GM12878 (cell line): ENCODE measurements around the gene SPSB3. TPM values are rescaled to one million over a fixed set of nuclear protein-coding genes. Genes with fewer than 3 reads are reported as not detected.

Experiments used
- ATAC-seq: fragments of 200-7000 bp; cut with Tn5 transposase; 3 replicates; pipeline ENCODE4 v1.9.1; 2020; ENCODE audit warnings: mild to moderate bottlenecking, moderate library complexity
- BruUV-seq: library from RNA; stranded (reverse); fragments of 400-500 nt; replicated peaks from 2 replicates; lab custom pipeline; 2021; lab: Mats Ljungman, UMichigan
- CTCF ChIA-PET: fragments of 300-600 bp; sonication (Branson Sonifier 250); formaldehyde crosslinking; extraction: SDS; loops from one replicate; lab custom pipeline; 2021; ENCODE audit warnings: inconsistent platforms; lab: Yijun Ruan, JAX
- POLR2A ChIA-PET: fragments of 350-600 bp; formaldehyde crosslinking; extraction: SDS; loops from one replicate; lab custom pipeline; 2021; ENCODE audit warnings: inconsistent platforms; lab: Charles Lee
- RAD21 ChIA-PET: fragments of 300-600 bp; sonication (Branson Sonifier 250); formaldehyde crosslinking; loops from one replicate; lab custom pipeline; 2023; ENCODE audit warnings: antibody characterized with exemption; ENCODE audit not compliant: unreplicated experiment; lab: Charles Lee
- SMC1A ChIA-PET: fragments of 300-600 bp; sonication (Branson Sonifier 250); formaldehyde crosslinking; loops from one replicate; lab custom pipeline; 2023; ENCODE audit not compliant: unreplicated experiment, uncharacterized antibody; lab: Charles Lee
- DNase-seq: peaks from one replicate; pipeline ENCODE4 v3.0.0-alpha.2; 2011; ENCODE audit warnings: low read depth, low spot score
- FAIRE-seq: peaks from 3 replicates; lab custom pipeline; 2011; peaks lifted over from hg19 to GRCh38; lab: Jason Lieb, UNC
- H2AFZ ChIP-seq: 2 replicates; pipeline ENCODE4 v1.6.0; 2011; ENCODE audit warnings: low read depth, low read length, control low read depth; ENCODE audit not compliant: control insufficient read depth
- H3K27ac ChIP-seq: 2 replicates; pipeline ENCODE4 v1.5.1; 2011; ENCODE audit warnings: control low read depth; ENCODE audit not compliant: control insufficient read depth, insufficient read depth
- H3K27me3 ChIP-seq, 2 experiments: replicated peaks in 1 of 2; 2 replicates each; pipeline versions ENCODE4 v1.6.0 to v1.6.1; 2011; ENCODE audit warnings: low read length in 1 of 2; ENCODE audit not compliant: control insufficient read depth in 2 of 2, insufficient read depth in 2 of 2
- H3K36me3 ChIP-seq, 2 experiments: 2 replicates each; pipeline ENCODE4 v1.5.1; 2011; ENCODE audit warnings: low read length in 1 of 2; ENCODE audit not compliant: control insufficient read depth in 2 of 2, insufficient read depth in 2 of 2
- H3K4me1 ChIP-seq: 2 replicates; pipeline ENCODE4 v1.6.1; 2011; ENCODE audit warnings: mild to moderate bottlenecking, low read length, moderate library complexity, mixed read lengths; ENCODE audit not compliant: control insufficient read depth, insufficient read depth
- H3K4me2 ChIP-seq: 2 replicates; pipeline ENCODE4 v1.6.0; 2011; ENCODE audit warnings: control low read depth; ENCODE audit not compliant: control insufficient read depth, insufficient read depth
- H3K4me3 ChIP-seq: fragments of 200-600 bp; sonication (generic); 2 replicates; pipeline ENCODE4 v1.5.1; 2016
- H3K79me2 ChIP-seq: 2 replicates; pipeline ENCODE4 v1.6.0; 2011; ENCODE audit warnings: low read length; ENCODE audit not compliant: control insufficient read depth, insufficient read depth
- H3K9ac ChIP-seq: 2 replicates; pipeline ENCODE4 v1.8.0; 2011; ENCODE audit warnings: low read length, control low read depth, mixed read lengths; ENCODE audit not compliant: control insufficient read depth, insufficient read depth
- H3K9me3 ChIP-seq: replicated peaks from 3 replicates; pipeline ENCODE4 v1.5.1; 2011; ENCODE audit warnings: mild to moderate bottlenecking, low read length; ENCODE audit not compliant: control insufficient read depth, insufficient read depth
- H4K20me1 ChIP-seq: 2 replicates; pipeline ENCODE4 v1.6.0; 2011; ENCODE audit not compliant: control insufficient read depth, insufficient read depth
- CHD4 ChIP-seq: fragments of 200-600 bp; sonication (generic); IDR thresholded peaks from 2 replicates; pipeline ENCODE4 v1.6.1; 2016; ENCODE audit warnings: mild to moderate bottlenecking
- CREM ChIP-seq: IDR thresholded peaks from 2 replicates; pipeline ENCODE4 v1.6.1; 2014; ENCODE audit warnings: antibody characterized with exemption, low read depth
- FOS ChIP-seq: IDR thresholded peaks from 3 replicates; pipeline ENCODE4 v1.6.1; 2011; ENCODE audit warnings: borderline replicate concordance; ENCODE audit not compliant: insufficient read length; ENCODE audit errors: extremely low read depth
- FOXM1 ChIP-seq: IDR thresholded peaks from 2 replicates; pipeline ENCODE4 v1.6.1; 2012; ENCODE audit warnings: low read depth, mild to moderate bottlenecking, inconsistent platforms, low read length, moderate library complexity
- IKZF1 ChIP-seq: fragments of 450-650 bp; conservative IDR thresholded peaks from 2 replicates; pipeline ENCODE4 v1.6.1; 2017; ENCODE audit warnings: antibody characterized with exemption, mild to moderate bottlenecking
- PAX5 ChIP-seq: IDR thresholded peaks from 2 replicates; pipeline ENCODE4 v1.6.1; 2011; ENCODE audit warnings: low read depth, low read length, borderline replicate concordance
- RAD21 ChIP-seq: IDR thresholded peaks from 2 replicates; pipeline ENCODE4 v1.6.1; 2011; ENCODE audit warnings: mild to moderate bottlenecking, low read depth, low read length, moderate library complexity; ENCODE audit not compliant: insufficient read depth
- SMC3 ChIP-seq: IDR thresholded peaks from 2 replicates; pipeline ENCODE4 v1.6.1; 2011; ENCODE audit warnings: low read length, improper control_type of control experiment, borderline replicate concordance
- SUPT20H ChIP-seq: IDR thresholded peaks from 2 replicates; pipeline ENCODE4 v1.6.1; 2011; ENCODE audit warnings: low read depth, mild to moderate bottlenecking, low read length, moderate library complexity, borderline replicate concordance; ENCODE audit not compliant: control insufficient read depth
- TBL1XR1 ChIP-seq: IDR thresholded peaks from 2 replicates; pipeline ENCODE4 v1.6.1; 2012; ENCODE audit warnings: low read depth, low read length, improper control_type of control experiment
- WGBS: methylation state at CpG from one replicate; pipeline ENCODE4 v1.1.6; 2016; ENCODE audit warnings: low lambda C conversion rate; ENCODE audit not compliant: insufficient replicate concordance, insufficient coverage; ENCODE audit errors: missing lambda C conversion rate; 5-methylcytosine and 5-hydroxymethylcytosine counted together
- in situ Hi-C: fragments of 300-500 bp; cut with MboI; formaldehyde crosslinking; loops from 9 replicates; pipeline ENCODE4 v1.14.3; 2018; ENCODE audit warnings: mixed read lengths
- intact Hi-C: fragments of 100-400 bp; cut with micrococcal nuclease; formaldehyde crosslinking; loops from one replicate; pipeline ENCODE4 v1.14.2; 2022; ENCODE audit not compliant: unreplicated experiment
- polyA plus RNA-seq, 11 experiments: library from polyadenylated mRNA; depleted of rRNA in 4 of 11; unstranded in 6 of 11; stranded (reverse) in 5 of 11; fragments of >200 nt; fragmentation: Nextera tagmentation in 4 of 11; fragmentation: Illumina TruSeq in 1 of 11; extraction: Ambion mirVana in 4 of 11; extraction: Trizol in 1 of 11; gene quantifications; 1 replicate in 1 of 11; 2 replicates in 10 of 11; pipeline versions ENCODE4 v1.2.1 to v1.2.3, GENCODE V29; 2011 to 2016; ENCODE audit warnings: inconsistent platforms in 2 of 11, missing spikeins in 2 of 11, low read depth in 1 of 11
- total RNA-seq, 4 experiments: library from RNA; depleted of rRNA in 3 of 4; stranded (reverse); fragments of >200 nt in 3 of 4; fragmentation: Illumina TruSeq in 1 of 4; extraction: Trizol in 1 of 4; gene quantifications; 2 replicates each; pipeline versions ENCODE4 v1.2.1 to v1.2.3, GENCODE V29; 2013 to 2021
- TF ChIP-seq, protein P1 (sequence below): fragments of 450-650 bp; IDR thresholded peaks from 2 replicates; pipeline ENCODE4 v1.6.1; 2017; ENCODE audit warnings: mild to moderate bottlenecking

Gene SPSB3
- total and polyA plus RNA-seq, 10 of the 15 experiments (the other 5 are each of a cell fraction or from before 2014, with no cell fraction given): 0.31 to 26.9 (median 14.0) TPM

DNA sequence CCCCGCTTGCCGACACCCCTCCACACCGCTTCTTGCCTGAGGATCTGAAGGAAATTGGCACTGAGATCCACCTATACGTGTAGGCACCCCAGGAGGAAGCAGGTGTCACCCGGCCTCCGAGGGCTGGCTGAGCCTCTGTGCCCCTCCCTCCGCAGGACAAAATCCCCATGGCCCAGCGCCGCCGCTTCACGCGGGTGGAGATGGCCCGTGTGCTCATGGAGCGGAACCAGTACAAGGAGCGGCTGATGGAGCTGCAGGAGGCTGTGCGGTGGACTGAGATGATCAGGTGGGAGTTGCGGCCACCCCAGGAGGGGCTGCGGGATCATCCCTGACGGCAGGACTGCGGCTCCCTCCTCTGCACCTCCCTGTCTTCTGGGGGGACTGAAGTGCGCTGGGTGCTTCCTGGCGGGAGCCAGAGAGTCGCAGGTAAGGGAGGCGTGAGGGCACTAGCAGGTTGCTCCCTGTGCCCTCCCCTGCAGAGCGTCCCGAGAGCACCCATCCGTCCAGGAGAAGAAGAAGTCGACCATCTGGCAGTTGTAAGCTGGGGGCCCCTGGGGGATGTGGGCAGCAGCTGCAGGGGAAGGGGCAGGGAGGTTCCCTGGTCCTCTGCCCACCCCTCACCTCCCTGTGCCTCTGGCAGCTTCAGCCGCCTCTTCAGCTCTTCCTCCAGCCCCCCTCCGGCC, 20.0 kb downstream of the SPSB3 start:
- ChIA-PET SMC1A (no interaction called here), RAD21 (no interaction called here), POLR2A (no interaction called here), CTCF (no interaction called here)
- Histone ChIP-seq H2AFZ (no peak overlapping the region), H3K27ac (no peak overlapping the region), H3K4me2 (no peak overlapping the region), H4K20me1 (no peaks in the 10 kb centered on the region), H3K36me3 (peaks cover 0 to 18% of the 10 kb centered on the region in 2 experiments; a peak in 3 of 4 replicates), H3K79me2 (no peaks in the 10 kb centered on the region), H3K4me3 (no peak overlapping the region), H3K4me1 (no peaks in the 10 kb centered on the region), H3K9ac (no peak overlapping the region), H3K27me3 (no peaks in the 10 kb centered on the region), H3K9me3 (no peaks in the 10 kb centered on the region)
- TF ChIP-seq PAX5 (peak; percentile 65; the same call in 1 of the 2 replicates), CHD4 (no peak)
- FAIRE-seq (no peak), ATAC-seq (no peak), DNase-seq (no peak)
- WGBS: 94% methylated on average over 22 of the region's 30 CpGs
- intact Hi-C loops: no loop called here
- in situ Hi-C loops: no loop called here
- no TSS peak for BruUV-seq

DNA sequence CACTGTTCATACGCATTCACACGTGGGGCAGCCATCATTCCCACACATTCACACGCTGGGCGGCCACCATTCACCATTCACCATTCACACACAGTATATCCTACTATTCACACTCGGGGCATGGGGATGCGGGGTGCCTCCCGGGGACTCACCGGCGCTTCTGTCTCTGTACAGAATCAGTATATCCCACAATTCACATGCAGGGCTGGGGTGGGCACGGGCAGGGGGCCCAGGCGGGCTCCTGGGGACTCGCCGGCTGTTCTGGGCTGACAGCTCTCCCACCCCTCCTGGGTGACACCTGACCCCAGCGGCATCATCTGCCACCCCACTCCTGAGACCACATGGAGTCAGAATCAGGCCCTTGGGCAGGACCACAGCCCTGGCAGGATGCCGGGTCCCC, 20.6 kb downstream of the SPSB3 start:
- FAIRE-seq: no peak
- in situ Hi-C loops: no loop called here
- RAD21 ChIA-PET: no interaction called here

More for the DNA sequence above, 20.6 kb downstream of the SPSB3 start:
- Histone ChIP-seq H2AFZ (no peak overlapping the region), H3K79me2 (no peaks in the 10 kb centered on the region), H3K27me3 (no peaks in the 10 kb centered on the region), H3K4me1 (no peaks in the 10 kb centered on the region), H3K9ac (no peak overlapping the region), H3K4me2 (no peak overlapping the region), H3K27ac (no peak overlapping the region), H4K20me1 (no peaks in the 10 kb centered on the region), H3K36me3 (peaks cover 0 to 17% of the 10 kb centered on the region in 2 experiments; a peak in 3 of 4 replicates), H3K4me3 (no peak overlapping the region), H3K9me3 (no peaks in the 10 kb centered on the region)
- intact Hi-C loops: no loop called here
- SMC1A ChIA-PET: no interaction called here
- WGBS: 98% methylated on average over 15 of the region's 15 CpGs
- TF ChIP-seq SMC3: no peak
- TF ChIP-seq SUPT20H: no peak
- no peak for TF ChIP-seq FOXM1
- TF ChIP-seq FOS: no peak
- TF ChIP-seq, protein P1, sequence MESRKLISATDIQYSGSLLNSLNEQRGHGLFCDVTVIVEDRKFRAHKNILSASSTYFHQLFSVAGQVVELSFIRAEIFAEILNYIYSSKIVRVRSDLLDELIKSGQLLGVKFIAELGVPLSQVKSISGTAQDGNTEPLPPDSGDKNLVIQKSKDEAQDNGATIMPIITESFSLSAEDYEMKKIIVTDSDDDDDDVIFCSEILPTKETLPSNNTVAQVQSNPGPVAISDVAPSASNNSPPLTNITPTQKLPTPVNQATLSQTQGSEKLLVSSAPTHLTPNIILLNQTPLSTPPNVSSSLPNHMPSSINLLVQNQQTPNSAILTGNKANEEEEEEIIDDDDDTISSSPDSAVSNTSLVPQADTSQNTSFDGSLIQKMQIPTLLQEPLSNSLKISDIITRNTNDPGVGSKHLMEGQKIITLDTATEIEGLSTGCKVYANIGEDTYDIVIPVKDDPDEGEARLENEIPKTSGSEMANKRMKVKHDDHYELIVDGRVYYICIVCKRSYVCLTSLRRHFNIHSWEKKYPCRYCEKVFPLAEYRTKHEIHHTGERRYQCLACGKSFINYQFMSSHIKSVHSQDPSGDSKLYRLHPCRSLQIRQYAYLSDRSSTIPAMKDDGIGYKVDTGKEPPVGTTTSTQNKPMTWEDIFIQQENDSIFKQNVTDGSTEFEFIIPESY: no peak
- TF ChIP-seq RAD21: no peak
- no peak for TF ChIP-seq CREM
- TF ChIP-seq IKZF1: no peak
- no peak for TF ChIP-seq TBL1XR1
- ATAC-seq (no peak), DNase-seq (no peak)
- no TSS peak for BruUV-seq
- POLR2A ChIA-PET: no interaction called here
- CTCF ChIA-PET: no interaction called here
